Skin epidermis (tissue), 12 donors: Measurements from ENCODE around the gene NUDT19.

Experiments used
- H3K27ac ChIP-seq, 21 experiments: fragments of 200-600 bp; sonication (generic) in 11 of 21; one replicate each; pipeline ENCODE4 v1.5.0; 2020; ENCODE audit warnings: mild to moderate bottlenecking in 3 of 21, inconsistent platforms in 2 of 21, moderate library complexity in 2 of 21
- H3K4me3 ChIP-seq, 7 experiments: fragments of 200-600 bp; sonication (generic) in 2 of 7; one replicate each; pipeline ENCODE4 v1.5.0; 2020; ENCODE audit warnings: inconsistent platforms in 2 of 7, mild to moderate bottlenecking in 2 of 7, moderate library complexity in 1 of 7

The NUDT19 gene

DNA sequence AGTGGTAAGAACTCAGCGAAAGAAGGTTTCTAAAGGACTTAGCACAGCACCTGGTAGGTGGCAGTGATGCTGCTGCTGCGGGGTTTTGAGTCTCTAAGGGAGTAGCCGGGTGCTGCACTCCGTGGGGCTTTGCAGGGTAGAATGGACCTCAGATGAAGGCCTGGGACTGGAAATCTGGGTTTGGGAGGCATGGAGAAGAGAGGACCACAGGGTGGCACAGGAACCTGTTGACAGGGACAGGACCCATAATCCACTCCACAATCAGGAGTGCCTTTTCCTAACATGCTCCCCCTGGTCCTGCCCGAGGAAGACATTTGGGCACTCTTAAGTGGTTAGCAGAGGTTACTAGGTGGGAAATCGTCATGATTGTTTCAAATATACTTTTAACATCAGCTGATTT lies 57.7 kb downstream of the NUDT19 start:
- H3K27ac ChIP-seq, result no peak overlapping the region
- H3K4me3 ChIP-seq, result no peak overlapping the region

DNA sequence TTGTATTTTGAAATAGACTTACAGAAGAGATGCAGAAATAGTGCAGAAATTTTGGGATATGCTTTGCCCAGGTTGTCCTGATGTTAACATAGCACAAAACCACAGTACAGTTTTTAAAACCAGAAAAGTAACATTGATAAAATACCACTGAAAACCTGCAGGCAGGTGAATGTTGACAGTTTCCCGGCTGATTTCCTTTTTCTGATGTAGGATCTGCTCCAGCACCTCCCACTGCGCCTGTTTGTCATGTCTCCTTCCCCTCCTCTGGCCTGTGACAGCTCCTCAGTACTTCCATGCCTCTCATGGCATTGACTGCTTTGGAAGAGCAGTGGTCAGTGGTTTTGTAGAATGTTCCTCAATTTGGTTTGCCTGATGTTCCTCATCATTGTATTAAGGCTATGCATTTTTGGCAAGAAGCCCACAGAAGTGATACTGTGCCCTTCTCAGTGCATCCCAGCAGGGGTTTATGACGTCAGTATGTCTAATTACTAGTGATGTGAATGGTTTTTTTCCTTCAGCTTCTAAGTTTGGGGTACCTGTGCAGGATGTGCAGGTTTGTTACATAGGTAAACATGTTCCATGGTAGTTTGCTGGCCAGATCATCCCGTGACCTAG lies 58.9 kb downstream of the NUDT19 start:
- Histone ChIP-seq H3K27ac (no peak overlapping the region), H3K4me3 (no peak overlapping the region)

DNA sequence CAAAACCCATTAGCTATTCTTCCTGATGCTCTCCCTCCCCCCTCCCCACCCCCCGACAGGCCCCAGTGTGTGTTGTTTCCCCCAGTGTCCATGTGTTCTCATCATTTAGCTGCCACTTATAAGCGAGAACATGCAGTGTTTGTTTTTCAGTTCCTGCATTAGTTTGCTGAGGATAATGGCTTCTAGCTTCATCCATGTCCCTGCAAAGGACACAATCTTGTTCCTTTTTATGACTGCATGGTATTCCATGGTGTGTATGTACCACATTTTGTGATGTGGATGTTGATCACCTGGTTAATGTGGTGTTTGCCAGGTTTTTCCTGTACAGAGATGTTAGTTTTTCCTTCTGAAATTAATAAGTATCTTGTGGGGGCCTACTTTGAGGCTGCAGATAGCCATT lies 59.4 kb downstream of the NUDT19 start:
- Histone ChIP-seq H3K4me3 (no peak overlapping the region), H3K27ac (no peak overlapping the region)

DNA sequence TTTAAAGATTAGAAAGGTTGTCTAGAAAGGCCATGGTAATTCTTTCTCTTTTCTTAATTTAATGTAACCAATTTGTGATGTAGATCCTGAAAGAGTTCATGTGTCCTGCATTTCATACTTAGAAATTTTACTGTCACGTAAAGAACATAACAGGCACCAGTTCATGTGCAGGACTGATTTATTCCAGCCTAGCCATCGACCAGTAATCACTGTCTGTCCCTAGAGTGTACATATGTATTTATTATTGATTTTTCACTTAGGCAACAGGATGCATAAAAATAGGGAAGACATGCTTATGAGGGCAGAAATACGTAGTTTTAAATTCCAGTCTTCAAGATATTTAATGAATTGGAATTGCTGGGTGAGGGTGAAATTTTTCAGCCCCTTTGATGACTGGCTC lies 65.6 kb downstream of the NUDT19 start:
- Histone ChIP-seq H3K27ac (no peak overlapping the region), H3K4me3 (no peak overlapping the region)
